SK-N-SH (cell line): ENCODE results near the gene HLF. TPM values are rescaled to one million over a fixed set of nuclear protein-coding genes. Genes with fewer than 3 reads are reported as not detected.

Source experiments
- CTCF ChIA-PET: fragments of 300-600, 350-600 bp; formaldehyde crosslinking; extraction: SDS; loops from one replicate; lab custom pipeline; 2021; lab: Yijun Ruan, JAX
- POLR2A ChIA-PET: fragments of 350-600 bp; sonication (Branson Sonifier 250); formaldehyde crosslinking; extraction: SDS; loops from one replicate; lab custom pipeline; 2020; ENCODE audit warnings: antibody characterized with exemption, inconsistent platforms; lab: Yijun Ruan, JAX
- DNase-seq: peaks from one replicate; pipeline ENCODE4 v3.0.0; 2012
- H2AFZ ChIP-seq: fragments of 200-600 bp; sonication (generic); 2 replicates; pipeline ENCODE4 v1.8.1; 2016; ENCODE audit warnings: antibody characterized with exemption, mild to moderate bottlenecking, low read depth
- H3F3A ChIP-seq: fragments of 200-600 bp; sonication (generic); replicated peaks from 2 replicates; pipeline ENCODE3; 2016; ENCODE audit warnings: antibody characterized with exemption, mild to moderate bottlenecking; ENCODE audit not compliant: insufficient read depth
- H3K27ac ChIP-seq, 2 experiments: fragments of 200-500 bp in 1 of 2; fragments of 200-600 bp in 1 of 2; sonication (Bioruptor generic) in 1 of 2; sonication (generic), shearing (Covaris generic) in 1 of 2; 2 replicates each; pipeline versions ENCODE4 v1.5.1 to v1.6.1; 2014 to 2016; ENCODE audit warnings: low read depth in 2 of 2, inconsistent platforms in 1 of 2, low read length in 1 of 2, mild to moderate bottlenecking in 1 of 2, mixed read lengths in 1 of 2
- H3K27me3 ChIP-seq: fragments of 200-600 bp; sonication (generic), shearing (Covaris generic); 2 replicates; pipeline ENCODE4 v1.6.1; 2016; ENCODE audit warnings: mixed run types; ENCODE audit not compliant: insufficient read depth
- H3K36me3 ChIP-seq, 2 experiments: fragments of 200-500 bp in 1 of 2; fragments of 200-600 bp in 1 of 2; sonication (Bioruptor generic) in 1 of 2; sonication (generic) in 1 of 2; replicated peaks in 1 of 2; 2 replicates each; pipeline versions ENCODE3 to v1.5.1; 2014 to 2016; ENCODE audit warnings: low read length in 1 of 2, mild to moderate bottlenecking in 1 of 2; ENCODE audit not compliant: insufficient read depth in 2 of 2, control insufficient read depth in 1 of 2
- H3K4me1 ChIP-seq, 2 experiments: fragments of 200-500 bp in 1 of 2; fragments of 200-600 bp in 1 of 2; sonication (Bioruptor generic) in 1 of 2; sonication (generic), shearing (Covaris generic) in 1 of 2; 2 replicates each; pipeline versions ENCODE4 v1.5.1 to v1.6.1; 2014 to 2016; ENCODE audit warnings: low read depth in 1 of 2, low read length in 1 of 2, mixed run types in 1 of 2; ENCODE audit not compliant: insufficient read depth in 2 of 2, control insufficient read depth in 1 of 2
- H3K4me2 ChIP-seq: fragments of 200-600 bp; sonication (generic), shearing (Covaris generic); 2 replicates; pipeline ENCODE4 v1.6.1; 2017; ENCODE audit warnings: mixed run types
- H3K4me3 ChIP-seq, 2 experiments: fragments of 200-500 bp in 1 of 2; fragments of 200-600 bp in 1 of 2; sonication (Bioruptor generic) in 1 of 2; sonication (generic), shearing (Covaris generic) in 1 of 2; 2 replicates each; pipeline versions ENCODE4 v1.5.1 to v1.8.1; 2014 to 2016; ENCODE audit warnings: low read depth in 2 of 2, inconsistent platforms in 1 of 2, low read length in 1 of 2, mild to moderate bottlenecking in 1 of 2, mixed read lengths in 1 of 2, moderate library complexity in 1 of 2
- H3K79me2 ChIP-seq: fragments of 200-600 bp; sonication (generic); 2 replicates; pipeline ENCODE4 v1.8.1; 2017; ENCODE audit warnings: mild to moderate bottlenecking; ENCODE audit not compliant: insufficient read depth
- H3K9ac ChIP-seq: fragments of 200-600 bp; sonication (generic); 2 replicates; pipeline ENCODE4 v1.6.1; 2017; ENCODE audit warnings: mixed run types
- H3K9me2 ChIP-seq: fragments of 200-600 bp; sonication (generic); 2 replicates; pipeline ENCODE4 v1.6.1; 2017; ENCODE audit warnings: mixed run types
- H3K9me3 ChIP-seq: fragments of 200-600 bp; sonication (generic); 2 replicates; pipeline ENCODE4 v1.6.1; 2017; ENCODE audit warnings: mixed run types, mild to moderate bottlenecking, moderate library complexity
- H4K20me1 ChIP-seq: fragments of 200-600 bp; sonication (generic); 2 replicates; pipeline ENCODE4 v1.6.1; 2017; ENCODE audit warnings: mild to moderate bottlenecking, mixed run types; ENCODE audit not compliant: insufficient read depth
- CHD2 ChIP-seq: fragments of 150-350 bp; IDR thresholded peaks from 2 replicates; pipeline ENCODE4 v1.6.1; 2018; ENCODE audit warnings: low read length; ENCODE audit not compliant: partially characterized antibody
- EP300 ChIP-seq, 2 experiments: IDR thresholded peaks; 2 replicates each; pipeline versions ENCODE4 v1.4.0 to v1.6.1; 2012; ENCODE audit warnings: borderline replicate concordance in 1 of 2, low read depth in 1 of 2, low read length in 1 of 2
- EZH2phosphoT487 ChIP-seq: fragments of 200-600 bp; sonication (generic); IDR thresholded peaks from 2 replicates; pipeline ENCODE4 v1.6.1; 2017; ENCODE audit warnings: low read depth, mixed run types, mild to moderate bottlenecking, antibody characterized with exemption, moderate library complexity, borderline replicate concordance
- GABPA ChIP-seq: IDR thresholded peaks from 2 replicates; pipeline ENCODE4 v1.4.0; 2012; ENCODE audit warnings: low read depth, mild to moderate bottlenecking
- GATA2 ChIP-seq: sonication (generic); formaldehyde crosslinking; IDR thresholded peaks from 2 replicates; pipeline ENCODE4 v1.5.0; 2020; ENCODE audit warnings: mild to moderate bottlenecking, missing genetic modification reagents
- MAX ChIP-seq: IDR thresholded peaks from 2 replicates; pipeline ENCODE4 v1.4.0; 2012; ENCODE audit warnings: low read depth
- MEF2A ChIP-seq: IDR thresholded peaks from 2 replicates; pipeline ENCODE4 v1.4.0; 2012; ENCODE audit warnings: low read depth, borderline replicate concordance
- NFIC ChIP-seq: IDR thresholded peaks from 2 replicates; pipeline ENCODE4 v1.4.0; 2012; ENCODE audit warnings: borderline replicate concordance
- POLR2AphosphoS5 ChIP-seq: IDR thresholded peaks from 2 replicates; pipeline ENCODE4 v1.6.1; 2012; ENCODE audit warnings: low read depth, low read length
- RAD21 ChIP-seq: IDR thresholded peaks from 2 replicates; pipeline ENCODE4 v1.6.1; 2012; ENCODE audit warnings: mild to moderate bottlenecking, low read length
- RCOR1 ChIP-seq: fragments of 150-350 bp; IDR thresholded peaks from 2 replicates; pipeline ENCODE4 v1.6.1; 2017; ENCODE audit warnings: antibody characterized with exemption, low read length
- REST ChIP-seq: IDR thresholded peaks from 2 replicates; pipeline ENCODE4 v1.6.1; 2012; ENCODE audit warnings: mild to moderate bottlenecking, low read depth, low read length, moderate library complexity
- RFX5 ChIP-seq: IDR thresholded peaks from 2 replicates; pipeline ENCODE4 v1.6.1; 2012; ENCODE audit warnings: mild to moderate bottlenecking, improper control_type of control experiment, low read length
- TCF12 ChIP-seq: IDR thresholded peaks from 2 replicates; pipeline ENCODE4 v1.4.0; 2012
- TEAD4 ChIP-seq: IDR thresholded peaks from 2 replicates; pipeline ENCODE4 v1.4.0; 2012; ENCODE audit warnings: mild to moderate bottlenecking, borderline replicate concordance; ENCODE audit not compliant: insufficient read depth
- USF1 ChIP-seq: IDR thresholded peaks from 2 replicates; pipeline ENCODE4 v1.4.0; 2012; ENCODE audit warnings: low read depth, borderline replicate concordance
- YY1 ChIP-seq: IDR thresholded peaks from 2 replicates; pipeline ENCODE4 v1.4.0; 2012; ENCODE audit warnings: low read depth, mild to moderate bottlenecking
- ZBTB33 ChIP-seq: IDR thresholded peaks from 2 replicates; pipeline ENCODE4 v1.4.0; 2012; ENCODE audit warnings: low read depth, borderline replicate concordance
- WGBS: methylation state at CpG from one replicate; pipeline ENCODE4 v1.1.6; 2017; ENCODE audit warnings: low lambda C conversion rate; 5-methylcytosine and 5-hydroxymethylcytosine counted together
- polyA plus RNA-seq, 3 experiments: library from polyadenylated mRNA; depleted of rRNA; stranded (reverse); fragments of >200 nt; gene quantifications; 2 replicates each; pipeline ENCODE4 v1.2.3, GENCODE V29; 2012

HLF gene
- polyA plus RNA-seq, 1 of the 3 experiments (the other 2 are of a cell fraction), result 0.03 TPM

GRCh38 chr17:55344514-55344997, 79.8 kb downstream of the HLF start:
- H3K9me2 ChIP-seq, result no peaks in the 10 kb centered on the region
- no peak overlapping the region for H2AFZ ChIP-seq
- no peaks in the 10 kb centered on the region for H3K27me3 ChIP-seq
- TF ChIP-seq RFX5, result no peak
- TF ChIP-seq GABPA, result no peak
- TF ChIP-seq TCF12, result no peak
- TF ChIP-seq MEF2A, result no peak
- TF ChIP-seq YY1, result no peak
- peak in 1 of 2 experiments; percentile 53; a peak in 1 of 4 replicates for TF ChIP-seq EP300 (IDR thresholded peaks at IDR 0.05; ENCODE audit: borderline replicate concordance in 1 of 2, low read depth in 1 of 2, low read length in 1 of 2)
- TF ChIP-seq RCOR1, result peak; percentile 68; the same call in 1 of the 2 replicates
- TF ChIP-seq ZBTB33, result no peak
- peak; percentile 61 for TF ChIP-seq GATA2 (CRISPR knock-in tag)
- POLR2A ChIA-PET, result no interaction called here
- no peaks in the 10 kb centered on the region for H3K79me2 ChIP-seq
- H3K4me1 ChIP-seq, result peaks cover 0 to 5% of the 10 kb centered on the region in 2 experiments; a peak in 1 of 4 replicates
- no peak overlapping the region for H3K4me2 ChIP-seq
- H3K9me3 ChIP-seq, result no peaks in the 10 kb centered on the region
- no peaks in the 10 kb centered on the region for H3K36me3 ChIP-seq
- H3F3A ChIP-seq, result no peaks in the 10 kb centered on the region
- 46% methylated on average over 3 of the region's 3 CpGs for WGBS
- H3K27ac ChIP-seq, result no peak overlapping the region
- CTCF ChIA-PET, result interaction anchor here (0.9 to 6.9 kb wide), 7 partner anchors 14 to 351 kb away, joined by 4 to 104 read pairs (median 5); no protein-coding TSS in a partner anchor
- no peak overlapping the region for H3K9ac ChIP-seq
- peak; percentile 23 for DNase-seq
- H3K4me3 ChIP-seq, result no peak overlapping the region
- no peaks in the 10 kb centered on the region for H4K20me1 ChIP-seq

GRCh38 chr17:55345132-55345531, 80.4 kb downstream of the HLF start:
- WGBS, result 63% methylated on average over 1 of the region's 1 CpG
- Histone ChIP-seq H3K4me3 (no peak overlapping the region), H3K4me2 (no peak overlapping the region), H3K36me3 (no peaks in the 10 kb centered on the region), H3K9ac (no peak overlapping the region), H3K9me3 (no peaks in the 10 kb centered on the region), H4K20me1 (no peaks in the 10 kb centered on the region), H3K9me2 (no peaks in the 10 kb centered on the region), H3K27me3 (no peaks in the 10 kb centered on the region), H2AFZ (no peak overlapping the region), H3F3A (no peaks in the 10 kb centered on the region), H3K4me1 (peaks cover 0 to 5% of the 10 kb centered on the region in 2 experiments; a peak in 1 of 4 replicates), H3K27ac (no peak overlapping the region), H3K79me2 (no peaks in the 10 kb centered on the region)
- ChIA-PET POLR2A (no interaction called here), CTCF (interaction anchor here (0.9 to 6.9 kb wide), 8 partner anchors 13 to 351 kb away, joined by 4 to 104 read pairs (median 5); no protein-coding TSS in a partner anchor)
- DNase-seq, result no peak
- TF ChIP-seq REST, result no peak
- TF ChIP-seq MAX, result no peak
- no peak for TF ChIP-seq POLR2AphosphoS5
- TF ChIP-seq EP300 (IDR thresholded peaks at IDR 0.05; ENCODE audit: borderline replicate concordance in 1 of 2, low read depth in 1 of 2, low read length in 1 of 2), result no peak
- no peak for TF ChIP-seq EZH2phosphoT487
- TF ChIP-seq TEAD4, result no peak
- no peak for TF ChIP-seq ZBTB33
- no peak for TF ChIP-seq TCF12
- TF ChIP-seq CHD2, result no peak
- no peak for TF ChIP-seq RFX5
- TF ChIP-seq MEF2A, result no peak
- TF ChIP-seq RAD21, result no peak
- TF ChIP-seq USF1, result no peak
- no peak for TF ChIP-seq NFIC
- TF ChIP-seq, all 33 proteins: peak for 0
